GM21528 (cell line): Measurements from ENCODE around the gene UIMC1.
A peak's percentile ranks its signal among the peaks of the same experiment; 100 is the strongest.
"Not testable (repeated sequence)": the region's sequence is repeated elsewhere in the genome, so short reads cannot be mapped to it uniquely, and the experiment has no call there.

Experiments used
- ATAC-seq: cut with Tn5 transposase; IDR thresholded peaks from one replicate; pipeline ENCODE4 v1.9.1; 2021; ENCODE audit warnings: mild to moderate bottlenecking, moderate library complexity; ENCODE audit not compliant: unreplicated experiment, low FRiP score

Gene UIMC1

GRCh38 chr5:177010153-177010552, 3.6 kb upstream of the UIMC1 start:
- ATAC-seq = no peak

- no peak for ATAC-seq
Observed at GRCh38 chr5:177008716-177009115, 2.1 kb upstream of the UIMC1 start.

- ATAC-seq = peak; percentile 51
Observed at GRCh38 chr5:177005619-177006264, 837 bp downstream of the UIMC1 start.

DNA sequence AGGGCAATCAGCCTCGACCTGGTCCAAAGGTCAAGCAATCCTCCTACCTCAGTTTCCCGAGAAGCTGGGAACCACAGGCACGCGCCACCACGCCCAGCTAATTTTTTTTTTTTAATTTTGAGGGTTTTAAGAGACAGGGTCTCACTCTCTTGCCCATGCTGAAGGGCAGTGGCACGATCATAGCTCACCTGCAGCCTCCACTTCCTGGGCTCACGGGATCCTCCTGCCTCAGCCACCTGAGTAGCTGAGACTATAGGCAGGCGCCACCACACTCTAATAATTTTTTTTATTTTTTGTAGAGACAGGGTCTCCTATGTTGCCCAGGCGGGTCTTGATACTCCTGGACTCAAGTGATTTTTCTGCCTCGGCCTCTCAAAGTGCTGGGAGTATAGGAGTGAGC, 1.6 kb downstream of the UIMC1 start:
- no peak for ATAC-seq

GRCh38 chr5:177003649-177004048, 2.9 kb downstream of the UIMC1 start:
- no peak for ATAC-seq

GRCh38 chr5:176999526-176999925, 7.1 kb downstream of the UIMC1 start:
- not testable (repeated sequence) for ATAC-seq

GRCh38 chr5:176998828-176999227, 7.8 kb downstream of the UIMC1 start:
- ATAC-seq = no peak

- ATAC-seq = no peak
Observed at GRCh38 chr5:176996780-176997179, 9.8 kb downstream of the UIMC1 start.

GRCh38 chr5:176995896-176996767, 10.4 kb downstream of the UIMC1 start:
- peak; percentile 44 for ATAC-seq

- ATAC-seq = no peak
Observed at GRCh38 chr5:176995122-176995490, 11.5 kb downstream of the UIMC1 start.

DNA sequence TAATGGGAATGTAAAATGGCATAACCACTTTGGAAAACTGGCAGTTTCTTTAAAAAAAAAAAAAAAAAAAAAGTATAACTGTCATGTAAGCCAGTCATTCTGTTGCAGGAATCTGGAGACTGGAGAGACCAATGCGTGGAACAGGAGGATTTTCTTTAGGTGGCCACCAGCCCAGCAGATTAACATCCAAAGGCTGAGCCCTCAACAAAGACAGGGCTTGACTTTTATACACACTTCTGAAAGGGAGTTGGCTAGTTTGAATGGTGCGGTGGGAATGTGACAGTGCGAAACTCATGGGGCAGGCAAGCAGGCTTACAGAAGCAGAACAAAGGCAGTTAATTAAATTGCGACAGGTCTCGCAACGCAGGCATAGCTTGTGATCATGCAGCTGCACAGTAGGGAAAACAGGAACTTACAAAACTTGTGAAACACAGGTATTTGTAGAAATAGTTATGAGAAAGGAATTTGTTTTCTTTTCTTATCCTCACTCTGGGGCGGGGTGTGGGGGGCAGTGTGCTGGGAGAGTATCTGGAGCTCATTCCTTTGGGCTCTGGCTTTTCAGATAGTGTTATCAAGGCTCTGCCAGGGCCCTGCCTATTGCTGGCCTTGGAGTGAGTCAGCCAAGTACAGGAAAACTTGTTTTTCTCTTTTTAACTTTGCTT, 12.0 kb downstream of the UIMC1 start:
- ATAC-seq = no peak

DNA sequence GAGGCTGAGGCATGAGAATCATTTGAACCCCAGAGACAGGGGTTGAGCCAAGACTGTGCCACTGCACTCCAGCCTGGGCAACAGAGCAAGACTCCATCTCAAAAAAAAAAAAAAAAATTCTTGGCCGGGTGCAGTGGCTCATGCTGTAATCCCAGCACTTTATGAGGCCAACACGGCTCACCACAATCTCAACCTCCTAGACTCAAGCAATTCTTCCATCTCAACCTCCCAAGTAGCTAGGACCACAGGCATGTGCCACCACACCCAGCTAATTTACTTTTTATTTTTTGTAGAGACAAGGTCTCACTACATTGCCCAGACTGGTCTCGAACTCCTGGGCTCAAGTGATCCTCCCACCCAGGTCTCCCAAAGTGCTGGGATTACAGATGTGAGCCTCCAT, 13.5 kb downstream of the UIMC1 start:
- ATAC-seq = not testable (repeated sequence)

DNA sequence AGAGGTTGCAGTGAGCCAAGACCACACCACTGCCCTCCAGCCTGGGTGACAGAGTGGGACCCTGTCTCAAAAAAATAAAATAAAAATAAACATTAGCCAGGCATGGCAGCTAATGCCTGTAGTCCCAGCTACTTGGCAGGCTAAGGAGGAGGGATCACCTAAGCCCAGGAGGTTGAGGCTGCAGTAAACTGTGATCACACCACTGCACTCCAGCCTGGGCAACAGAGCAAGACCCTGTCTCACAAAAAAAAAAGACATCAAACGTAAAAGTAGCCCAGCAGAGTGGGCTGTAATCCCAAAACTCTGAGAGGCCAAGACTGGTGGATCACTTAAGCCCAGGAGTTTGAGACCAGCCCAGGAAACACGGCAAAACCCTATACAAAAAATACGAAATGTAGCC, 19.0 kb downstream of the UIMC1 start:
- no peak for ATAC-seq

DNA sequence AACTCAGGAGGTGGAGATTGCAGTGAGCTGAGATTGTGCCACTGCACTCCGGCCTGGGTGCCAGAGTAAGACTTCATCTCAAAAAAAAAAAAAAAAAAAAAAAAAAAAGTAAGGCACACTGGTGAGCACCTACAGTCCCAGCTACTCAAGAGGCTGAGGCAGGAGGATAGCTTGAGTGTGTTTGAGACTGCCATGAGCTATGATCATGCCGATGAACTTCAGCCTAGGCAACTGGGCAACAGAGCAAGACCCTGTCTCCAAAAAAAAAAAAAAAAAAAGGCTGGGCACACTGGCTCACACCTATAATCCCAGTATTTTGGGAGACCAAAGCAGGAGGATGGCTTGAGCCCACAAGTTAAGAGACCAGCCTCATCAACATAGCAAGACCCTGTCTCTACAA, 20.3 kb downstream of the UIMC1 start:
- ATAC-seq = no peak

- ATAC-seq = peak; percentile 81
Observed at GRCh38 chr5:176985516-176985915, 21.1 kb downstream of the UIMC1 start.

DNA sequence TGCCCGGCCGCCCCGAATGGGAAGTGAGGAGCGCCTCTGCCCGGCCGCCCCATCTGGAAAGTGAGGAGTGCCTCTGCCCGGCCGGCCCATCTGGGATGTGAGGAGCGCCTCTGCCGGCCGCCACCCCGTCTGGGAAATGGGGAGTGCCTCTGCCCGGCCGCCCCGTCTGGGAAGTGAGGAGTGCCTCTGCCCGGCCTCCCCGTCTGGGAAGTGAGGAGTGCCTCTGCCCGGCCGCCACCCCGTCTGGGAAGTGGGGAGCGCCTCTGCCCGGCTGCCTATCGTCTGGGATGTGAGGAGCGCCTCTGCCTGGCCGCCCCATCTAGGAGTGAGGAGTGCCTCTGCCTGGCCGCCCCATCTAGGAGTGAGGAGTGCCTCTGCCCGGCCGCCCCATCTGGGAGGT, 22.4 kb downstream of the UIMC1 start:
- ATAC-seq = not testable (repeated sequence)

GRCh38 chr5:176983593-176983992, 23.0 kb downstream of the UIMC1 start:
- ATAC-seq = not testable (repeated sequence)

- ATAC-seq = not testable (repeated sequence)
Observed at GRCh38 chr5:176983112-176983511, 23.5 kb downstream of the UIMC1 start.

GRCh38 chr5:176980818-176981217, 25.8 kb downstream of the UIMC1 start:
- no peak for ATAC-seq

- no peak for ATAC-seq
Observed at GRCh38 chr5:176979669-176980068, 26.9 kb downstream of the UIMC1 start.

- no peak for ATAC-seq
Observed at GRCh38 chr5:176965633-176966032, 40.9 kb downstream of the UIMC1 start.
